Panc1 (cell line): Measurements from ENCODE around the gene AKAP13.

ENCODE experiments used
- POLR2AphosphoS5 ChIP-seq: IDR thresholded peaks from 2 replicates; pipeline ENCODE4 v1.6.1; 2012; ENCODE audit warnings: mild to moderate bottlenecking, low read depth, low read length, moderate library complexity
- SIN3A ChIP-seq: IDR thresholded peaks from 2 replicates; pipeline ENCODE4 v1.6.1; 2012; ENCODE audit warnings: low read depth, mild to moderate bottlenecking, low read length, moderate library complexity, borderline replicate concordance; ENCODE audit not compliant: insufficient read depth
- TCF7L2 ChIP-seq: IDR thresholded peaks from 2 replicates; pipeline ENCODE4 v1.6.1; 2011; ENCODE audit warnings: mild to moderate bottlenecking, low read depth, low read length, inconsistent platforms
- TF ChIP-seq, protein P1 (sequence below): fragments of 450-650 bp; IDR thresholded peaks from 2 replicates; pipeline ENCODE4 v1.5.1; 2017; ENCODE audit warnings: mild to moderate bottlenecking

DNA sequence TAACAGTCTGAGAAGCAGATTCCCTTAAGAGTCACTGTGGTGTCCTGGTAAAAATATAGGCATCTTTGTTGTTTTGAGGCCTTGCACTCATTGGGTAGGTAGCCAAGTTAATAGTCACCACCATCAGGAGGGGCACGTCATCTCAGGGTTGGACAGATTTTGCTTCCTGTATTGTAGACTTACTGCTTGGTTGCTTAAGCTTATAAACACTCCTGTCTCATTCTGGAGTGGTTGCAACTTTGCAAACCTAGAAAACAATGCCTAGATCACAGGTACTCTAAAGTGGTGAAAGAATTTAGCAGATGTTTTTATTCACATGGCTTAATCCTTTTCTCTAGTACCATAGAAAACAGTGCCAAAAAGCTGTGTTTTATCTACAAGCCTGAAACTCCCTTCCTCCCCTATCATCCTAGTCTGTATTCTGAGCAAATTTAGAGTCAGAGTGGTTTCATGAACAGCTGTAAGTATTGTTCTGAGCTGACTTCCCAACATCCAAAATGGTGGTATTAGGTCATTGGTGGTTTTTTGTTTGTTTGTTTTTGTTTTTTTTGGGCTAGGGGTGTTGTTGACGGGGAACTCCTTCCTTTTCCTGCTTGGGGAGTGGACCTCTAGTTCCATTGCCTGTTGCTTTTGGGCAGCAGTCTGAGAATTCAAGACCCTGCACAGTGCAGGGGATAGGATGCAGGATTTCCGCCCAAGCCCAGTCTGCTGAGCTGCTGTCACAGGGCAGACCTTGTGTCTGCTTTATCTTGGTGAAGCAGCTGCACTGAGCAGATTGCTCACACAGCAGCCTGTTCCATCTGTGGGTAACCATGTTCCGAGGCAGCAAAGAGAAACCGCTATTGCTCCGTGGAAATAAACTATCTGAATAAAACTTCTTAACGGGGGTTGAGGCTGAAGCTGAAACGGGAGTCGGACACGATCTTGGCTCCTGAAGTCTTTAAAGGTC, 202.0 kb downstream of the AKAP13 start:
- TF ChIP-seq POLR2AphosphoS5 (no peak), TCF7L2 (no peak), SIN3A (no peak)
- TF ChIP-seq, protein P1, sequence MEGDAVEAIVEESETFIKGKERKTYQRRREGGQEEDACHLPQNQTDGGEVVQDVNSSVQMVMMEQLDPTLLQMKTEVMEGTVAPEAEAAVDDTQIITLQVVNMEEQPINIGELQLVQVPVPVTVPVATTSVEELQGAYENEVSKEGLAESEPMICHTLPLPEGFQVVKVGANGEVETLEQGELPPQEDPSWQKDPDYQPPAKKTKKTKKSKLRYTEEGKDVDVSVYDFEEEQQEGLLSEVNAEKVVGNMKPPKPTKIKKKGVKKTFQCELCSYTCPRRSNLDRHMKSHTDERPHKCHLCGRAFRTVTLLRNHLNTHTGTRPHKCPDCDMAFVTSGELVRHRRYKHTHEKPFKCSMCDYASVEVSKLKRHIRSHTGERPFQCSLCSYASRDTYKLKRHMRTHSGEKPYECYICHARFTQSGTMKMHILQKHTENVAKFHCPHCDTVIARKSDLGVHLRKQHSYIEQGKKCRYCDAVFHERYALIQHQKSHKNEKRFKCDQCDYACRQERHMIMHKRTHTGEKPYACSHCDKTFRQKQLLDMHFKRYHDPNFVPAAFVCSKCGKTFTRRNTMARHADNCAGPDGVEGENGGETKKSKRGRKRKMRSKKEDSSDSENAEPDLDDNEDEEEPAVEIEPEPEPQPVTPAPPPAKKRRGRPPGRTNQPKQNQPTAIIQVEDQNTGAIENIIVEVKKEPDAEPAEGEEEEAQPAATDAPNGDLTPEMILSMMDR: no peak
